Measurements from ENCODE around the gene ZNF580.

DNA sequence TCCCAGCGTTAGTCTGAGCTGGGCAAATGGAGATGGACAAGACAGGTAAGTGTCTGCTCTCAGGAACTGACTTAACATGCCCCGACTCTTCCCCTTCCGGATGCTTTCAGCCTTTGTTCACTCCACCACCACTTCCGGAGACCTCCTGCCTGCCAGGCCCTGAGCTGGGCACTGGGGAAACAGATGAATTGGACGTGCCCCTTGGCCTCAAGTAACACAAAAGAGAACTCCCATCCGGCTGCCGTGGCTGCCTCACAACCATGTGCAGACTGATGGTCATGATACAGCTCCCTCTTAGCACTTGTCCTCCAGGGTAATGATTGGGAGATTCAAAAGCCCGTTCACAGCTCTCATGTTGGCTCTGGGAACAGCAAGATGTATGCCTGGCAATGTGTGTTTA lies 23.4 kb upstream of the ZNF580 start:
- TF ChIP-seq POLR2A (IDR thresholded peaks at IDR 0.05) (no peak), EP300 (IDR thresholded peaks at IDR 0.05) (no peak)
- TF ChIP-seq, protein P1, sequence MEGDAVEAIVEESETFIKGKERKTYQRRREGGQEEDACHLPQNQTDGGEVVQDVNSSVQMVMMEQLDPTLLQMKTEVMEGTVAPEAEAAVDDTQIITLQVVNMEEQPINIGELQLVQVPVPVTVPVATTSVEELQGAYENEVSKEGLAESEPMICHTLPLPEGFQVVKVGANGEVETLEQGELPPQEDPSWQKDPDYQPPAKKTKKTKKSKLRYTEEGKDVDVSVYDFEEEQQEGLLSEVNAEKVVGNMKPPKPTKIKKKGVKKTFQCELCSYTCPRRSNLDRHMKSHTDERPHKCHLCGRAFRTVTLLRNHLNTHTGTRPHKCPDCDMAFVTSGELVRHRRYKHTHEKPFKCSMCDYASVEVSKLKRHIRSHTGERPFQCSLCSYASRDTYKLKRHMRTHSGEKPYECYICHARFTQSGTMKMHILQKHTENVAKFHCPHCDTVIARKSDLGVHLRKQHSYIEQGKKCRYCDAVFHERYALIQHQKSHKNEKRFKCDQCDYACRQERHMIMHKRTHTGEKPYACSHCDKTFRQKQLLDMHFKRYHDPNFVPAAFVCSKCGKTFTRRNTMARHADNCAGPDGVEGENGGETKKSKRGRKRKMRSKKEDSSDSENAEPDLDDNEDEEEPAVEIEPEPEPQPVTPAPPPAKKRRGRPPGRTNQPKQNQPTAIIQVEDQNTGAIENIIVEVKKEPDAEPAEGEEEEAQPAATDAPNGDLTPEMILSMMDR (IDR thresholded peaks at IDR 0.05): no peak

Measured in ovary (tissue), 3 donors.